Left ventricle myocardium inferior (tissue), 1 donor: ENCODE results near the gene G6PC1. TPM values are rescaled to one million over a fixed set of nuclear protein-coding genes. Genes with fewer than 3 reads are reported as not detected.

Experiments used
- DNase-seq: peaks from one replicate; pipeline ENCODE4 v3.0.0-alpha.2; 2020
- H3K27ac ChIP-seq: fragments of 200-600 bp; replicated peaks from 2 replicates; pipeline ENCODE4 v1.8.0; 2021
- H3K27me3 ChIP-seq: fragments of 200-600 bp; 2 replicates; pipeline ENCODE4 v1.8.0; 2021; ENCODE audit warnings: low read depth
- H3K36me3 ChIP-seq: fragments of 200-600 bp; 2 replicates; pipeline ENCODE4 v1.8.0; 2021
- H3K4me1 ChIP-seq: fragments of 200-600 bp; 2 replicates; pipeline ENCODE4 v1.8.0; 2021
- H3K4me3 ChIP-seq: fragments of 200-600 bp; 2 replicates; pipeline ENCODE4 v1.8.0; 2021; ENCODE audit warnings: mild to moderate bottlenecking, moderate library complexity
- H3K9me3 ChIP-seq: fragments of 200-600 bp; replicated peaks from 2 replicates; pipeline ENCODE4 v1.8.0; 2021
- CTCF ChIP-seq: fragments of 200-600 bp; IDR thresholded peaks from 2 replicates; pipeline ENCODE4 v1.8.0; 2021; ENCODE audit warnings: antibody characterized with exemption, mild to moderate bottlenecking, borderline replicate concordance
- intact Hi-C: fragments of 100-400 bp; cut with micrococcal nuclease; formaldehyde crosslinking; loops from one replicate; pipeline ENCODE4 v1.11.0; 2022
- total RNA-seq: library from RNA; stranded (reverse); fragmentation: NEBNext Ultra II Directional; extraction: Animal tissue kit (Norgen Biotek cat#: 25700); gene quantifications from one replicate; pipeline ENCODE4 v1.2.1, GENCODE V29; 2021
- donor health status: DM: no; HTN: yes; CAD: no; lungs with severe emphysema.

Gene G6PC1
- total RNA-seq, 1 donor from 2014 or later, result not detected

DNA sequence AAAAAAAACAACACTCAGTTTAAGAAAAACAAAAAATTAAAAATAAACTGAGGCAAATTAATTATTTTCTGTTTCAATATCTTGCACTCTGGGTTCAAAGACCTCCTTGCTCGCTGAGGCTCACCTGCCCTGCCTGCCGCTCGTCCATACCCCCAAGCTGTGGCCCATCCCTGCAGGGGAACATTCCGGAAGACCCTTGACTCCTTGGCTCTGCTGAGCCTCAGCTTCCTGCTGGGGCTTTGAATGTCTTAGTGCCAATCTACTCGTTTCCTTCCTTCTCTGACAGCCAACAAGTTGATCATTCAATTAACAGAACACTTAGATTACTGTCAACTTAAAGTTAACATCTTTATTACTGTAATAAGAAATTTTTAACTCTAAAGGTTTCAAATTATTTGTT, 24.3 kb downstream of the G6PC1 start:
- Histone ChIP-seq H3K4me3 (no peak overlapping the region), H3K9me3 (no peaks in the 10 kb centered on the region)
- intact Hi-C loops, result no loop called here

GRCh38 chr17:42928714-42929496, 28.3 kb downstream of the G6PC1 start:
- Histone ChIP-seq H3K4me1 (peaks cover 15% of the 10 kb centered on the region), H3K27me3 (peaks cover 7% of the 10 kb centered on the region), H3K36me3 (no peaks in the 10 kb centered on the region), H3K27ac (peak overlapping the region; percentile 31), H3K9me3 (no peaks in the 10 kb centered on the region), H3K4me3 (no peak overlapping the region)
- peak; percentile 77 for TF ChIP-seq CTCF
- intact Hi-C loops, result no loop called here
- DNase-seq, result no peak

More for the DNA sequence above, 24.3 kb downstream of the G6PC1 start:
- no peak for TF ChIP-seq CTCF
- Histone ChIP-seq H3K27ac (no peak overlapping the region), H3K4me1 (peaks cover 39% of the 10 kb centered on the region), H3K36me3 (no peaks in the 10 kb centered on the region), H3K27me3 (no peaks in the 10 kb centered on the region)
- no peak for DNase-seq

DNA sequence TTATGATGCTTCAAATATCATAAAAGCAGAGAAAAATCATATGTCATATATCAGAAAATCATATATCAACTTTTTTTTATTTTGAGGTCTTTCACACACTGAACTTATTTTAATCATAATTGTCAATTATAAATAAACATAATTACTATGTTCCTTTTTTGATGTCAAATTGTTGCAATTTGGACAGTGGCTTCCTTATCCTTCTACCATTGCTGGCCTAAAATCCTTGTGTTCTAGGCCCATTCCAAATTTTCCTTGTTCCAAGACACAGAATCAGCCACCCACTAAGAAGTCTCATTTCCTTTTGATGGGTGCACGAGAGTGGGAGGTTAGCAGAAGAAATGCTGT, 28.9 kb downstream of the G6PC1 start:
- Histone ChIP-seq H3K36me3 (no peaks in the 10 kb centered on the region), H3K9me3 (no peaks in the 10 kb centered on the region), H3K27me3 (peaks cover 7% of the 10 kb centered on the region), H3K27ac (no peak overlapping the region), H3K4me1 (peaks cover 15% of the 10 kb centered on the region), H3K4me3 (no peak overlapping the region)
- intact Hi-C loops, result no loop called here
- no peak for DNase-seq
- no peak for TF ChIP-seq CTCF

GRCh38 chr17:42937712-42938596, 37.4 kb downstream of the G6PC1 start:
- Histone ChIP-seq H3K27ac (no peak overlapping the region), H3K27me3 (no peaks in the 10 kb centered on the region), H3K9me3 (no peaks in the 10 kb centered on the region), H3K4me3 (no peak overlapping the region), H3K4me1 (no peaks in the 10 kb centered on the region), H3K36me3 (no peaks in the 10 kb centered on the region)
- intact Hi-C loops, result no loop called here
- TF ChIP-seq CTCF, result peak; percentile 78
- DNase-seq, result no peak

DNA sequence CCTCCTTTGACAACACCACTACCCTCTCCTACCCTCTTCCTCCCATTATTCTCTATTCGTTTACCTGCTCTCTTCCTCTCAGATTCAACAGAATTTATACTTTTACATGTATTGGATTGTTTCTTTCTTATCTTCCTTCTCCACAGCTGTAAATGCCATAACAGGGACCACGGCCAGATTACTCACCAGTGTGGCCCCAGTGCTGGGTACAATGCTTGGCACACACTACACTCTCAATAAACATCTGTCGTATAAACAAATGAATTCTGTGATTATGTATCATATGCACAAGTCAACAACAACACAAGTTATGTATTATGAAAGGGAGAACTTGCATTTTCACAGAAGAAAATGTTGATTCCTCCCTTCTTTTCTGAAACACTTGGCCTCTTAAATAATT, 43.6 kb downstream of the G6PC1 start:
- TF ChIP-seq CTCF, result no peak

More for the DNA sequence above, 43.6 kb downstream of the G6PC1 start:
- H3K36me3 ChIP-seq, result peaks cover 10% of the 10 kb centered on the region
- no peaks in the 10 kb centered on the region for H3K9me3 ChIP-seq
- H3K27ac ChIP-seq, result no peak overlapping the region
- intact Hi-C loops, result no loop called here
- no peaks in the 10 kb centered on the region for H3K27me3 ChIP-seq
- DNase-seq, result no peak
- H3K4me3 ChIP-seq, result no peak overlapping the region
- no peaks in the 10 kb centered on the region for H3K4me1 ChIP-seq
